ENCODE measurements around the gene PBX1.

GRCh38 chr1:164629971-164630370, 71.0 kb downstream of the PBX1 start:
- TF ChIP-seq CTCF (IDR thresholded peaks at IDR 0.05; ENCODE audit: extremely low read depth in 1 of 2, insufficient read depth in 1 of 2, low read depth in 1 of 2, low read length in 2 of 2) = no peak
- TF ChIP-seq POLR2A (IDR thresholded peaks at IDR 0.05; ENCODE audit: low read depth, low read length) = no peak
